HUES6 (cell line): ENCODE data around the gene PDCD10.

ENCODE experiments used
- H3K27ac ChIP-seq: 2 replicates; pipeline ENCODE4 v1.7.0; 2013; ENCODE audit warnings: low read depth, mild to moderate bottlenecking, low read length, inconsistent platforms
- H3K27me3 ChIP-seq: 2 replicates; pipeline ENCODE4 v1.6.1; 2013; ENCODE audit warnings: low read length; ENCODE audit not compliant: control insufficient read depth, insufficient read depth
- H3K36me3 ChIP-seq: 2 replicates; pipeline ENCODE4 v1.6.1; 2013; ENCODE audit warnings: low read length; ENCODE audit not compliant: control insufficient read depth, insufficient read depth
- H3K4me1 ChIP-seq: 2 replicates; pipeline ENCODE4 v1.6.1; 2013; ENCODE audit warnings: low read length; ENCODE audit not compliant: control insufficient read depth, insufficient read depth
- H3K4me3 ChIP-seq: 2 replicates; pipeline ENCODE4 v1.5.1; 2013; ENCODE audit warnings: low read depth, low read length
- H3K9ac ChIP-seq: one replicate; pipeline ENCODE4 v1.6.1; 2013; ENCODE audit warnings: mild to moderate bottlenecking, low read length
- H3K9me3 ChIP-seq: 2 replicates; pipeline ENCODE4 v1.6.1; 2013; ENCODE audit warnings: low read depth, low read length; ENCODE audit not compliant: control insufficient read depth, insufficient read depth

PDCD10 gene

DNA sequence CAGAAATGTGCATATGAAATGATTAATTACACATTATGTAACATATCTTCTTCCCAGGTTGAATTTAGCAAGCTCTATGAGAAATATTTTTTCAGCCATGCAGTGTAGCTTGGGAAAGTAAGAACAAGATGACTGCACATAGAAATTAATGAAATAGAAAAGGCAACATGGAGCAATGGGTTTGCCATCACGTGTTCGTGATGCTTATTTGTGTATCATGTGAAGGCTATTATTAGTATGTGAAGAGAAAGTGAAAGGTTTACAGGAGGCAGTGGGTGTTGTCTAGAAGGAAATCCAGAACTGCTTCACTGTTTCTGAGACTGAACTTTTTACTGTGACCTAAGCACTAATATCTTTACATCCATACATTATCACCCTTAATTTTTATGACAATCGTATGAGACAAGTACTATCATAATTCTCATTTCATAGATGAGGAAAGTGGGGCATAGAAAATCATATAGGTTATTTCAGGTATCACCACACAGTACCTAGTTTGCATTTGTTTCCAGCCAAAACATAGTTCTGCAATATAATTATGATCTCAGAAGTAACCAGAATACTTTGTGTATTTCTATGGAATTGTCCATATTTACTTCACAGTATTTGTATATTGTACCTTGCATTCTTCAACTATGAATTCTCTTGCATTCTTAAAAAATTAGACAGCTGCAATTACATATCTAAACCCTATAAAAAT, 15.7 kb upstream of the PDCD10 start:
- no peaks in the 10 kb centered on the region for H3K27me3 ChIP-seq
- H3K9ac ChIP-seq, result no peak overlapping the region
- H3K4me1 ChIP-seq, result no peaks in the 10 kb centered on the region
- H3K4me3 ChIP-seq, result no peak overlapping the region
- no peaks in the 10 kb centered on the region for H3K36me3 ChIP-seq
- H3K9me3 ChIP-seq, result no peaks in the 10 kb centered on the region
- H3K27ac ChIP-seq, result no peak overlapping the region

DNA sequence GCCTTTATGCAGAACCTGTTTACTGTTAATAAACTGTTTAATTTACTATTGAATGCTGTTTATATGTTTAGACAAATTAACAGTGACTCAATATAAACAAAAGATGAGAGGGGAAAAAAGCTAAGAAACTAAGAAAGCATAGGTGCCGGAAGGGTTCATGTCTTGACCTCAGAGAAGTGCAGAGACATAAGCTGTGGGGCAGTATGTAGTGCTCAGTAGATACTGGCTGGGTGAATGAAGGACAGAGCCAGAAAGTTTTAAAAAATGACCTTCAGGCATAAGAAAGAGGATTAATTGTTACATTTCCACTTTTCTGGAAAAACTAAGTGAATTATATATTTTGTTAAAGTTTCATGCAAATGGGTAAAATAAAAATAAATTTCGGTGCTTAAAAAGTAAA, 15.0 kb upstream of the PDCD10 start:
- H3K9me3 ChIP-seq, result no peaks in the 10 kb centered on the region
- no peak overlapping the region for H3K9ac ChIP-seq
- no peaks in the 10 kb centered on the region for H3K27me3 ChIP-seq
- H3K27ac ChIP-seq, result no peak overlapping the region
- no peaks in the 10 kb centered on the region for H3K4me1 ChIP-seq
- H3K4me3 ChIP-seq, result no peak overlapping the region
- H3K36me3 ChIP-seq, result no peaks in the 10 kb centered on the region

DNA sequence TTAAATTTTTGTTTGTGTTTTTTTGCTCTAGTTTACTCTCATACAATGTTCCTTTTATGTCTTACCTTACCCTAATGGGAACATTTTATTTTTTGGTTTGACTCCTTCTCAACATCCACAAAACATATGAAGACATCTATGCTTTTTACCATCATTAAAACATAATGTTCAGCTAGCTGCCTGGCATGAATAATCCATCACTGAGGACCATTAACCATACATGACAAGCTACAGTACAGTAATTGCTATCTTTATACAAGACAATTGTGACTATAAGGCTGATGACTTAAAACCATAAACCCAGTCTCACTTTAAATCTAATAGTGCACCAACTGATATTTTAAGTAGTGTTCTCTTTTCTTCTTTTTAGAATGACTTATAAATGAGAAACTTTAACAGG, 14.5 kb upstream of the PDCD10 start:
- no peaks in the 10 kb centered on the region for H3K27me3 ChIP-seq
- H3K36me3 ChIP-seq, result no peaks in the 10 kb centered on the region
- no peaks in the 10 kb centered on the region for H3K4me1 ChIP-seq
- H3K9me3 ChIP-seq, result no peaks in the 10 kb centered on the region
- no peak overlapping the region for H3K4me3 ChIP-seq
- H3K27ac ChIP-seq, result no peak overlapping the region
- no peak overlapping the region for H3K9ac ChIP-seq

DNA sequence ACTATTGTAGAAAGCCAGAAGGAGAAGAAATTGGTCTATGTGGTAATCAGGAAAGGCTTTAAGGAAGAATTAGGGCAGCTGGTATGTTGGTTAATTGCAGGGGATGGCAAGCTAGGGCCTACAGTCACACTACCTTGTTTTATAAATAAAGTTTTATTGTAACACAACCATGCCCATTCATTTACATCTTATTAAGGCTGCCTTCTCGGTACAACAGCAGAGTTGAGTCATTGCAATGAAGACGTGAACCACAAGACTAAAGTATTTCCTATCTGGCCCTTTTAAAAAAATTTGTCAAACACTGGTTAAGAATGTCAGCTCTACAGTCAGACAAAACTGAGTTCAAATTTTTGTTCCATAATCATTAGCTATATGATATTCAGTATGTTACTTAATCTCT, 9.1 kb upstream of the PDCD10 start:
- H3K36me3 ChIP-seq, result no peaks in the 10 kb centered on the region
- no peak overlapping the region for H3K27ac ChIP-seq
- H3K27me3 ChIP-seq, result no peaks in the 10 kb centered on the region
- no peak overlapping the region for H3K4me3 ChIP-seq
- no peak overlapping the region for H3K9ac ChIP-seq
- H3K9me3 ChIP-seq, result no peaks in the 10 kb centered on the region
- no peaks in the 10 kb centered on the region for H3K4me1 ChIP-seq

DNA sequence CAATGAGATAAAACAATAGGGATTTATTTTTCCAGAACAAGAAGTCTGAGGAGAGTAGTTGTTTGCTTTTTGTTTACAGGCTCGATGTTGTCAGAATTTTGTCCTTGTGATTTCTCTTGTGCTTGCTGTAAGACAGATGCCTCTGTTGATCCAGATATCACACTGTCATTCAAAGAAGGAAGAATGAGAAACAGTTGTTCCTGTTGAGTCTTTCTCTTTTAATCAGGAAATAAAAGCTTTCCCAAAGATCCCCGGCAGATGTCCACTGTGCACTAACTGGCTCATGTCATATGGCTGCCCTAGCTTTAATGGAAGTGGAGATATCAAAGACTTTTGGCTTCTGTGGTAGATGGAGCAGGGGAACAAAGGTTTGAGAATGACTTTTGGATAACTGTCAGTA, 7.6 kb upstream of the PDCD10 start:
- Histone ChIP-seq H3K4me3 (no peak overlapping the region), H3K27ac (no peak overlapping the region), H3K9me3 (no peaks in the 10 kb centered on the region), H3K36me3 (no peaks in the 10 kb centered on the region), H3K4me1 (no peaks in the 10 kb centered on the region), H3K9ac (no peak overlapping the region), H3K27me3 (no peaks in the 10 kb centered on the region)

DNA sequence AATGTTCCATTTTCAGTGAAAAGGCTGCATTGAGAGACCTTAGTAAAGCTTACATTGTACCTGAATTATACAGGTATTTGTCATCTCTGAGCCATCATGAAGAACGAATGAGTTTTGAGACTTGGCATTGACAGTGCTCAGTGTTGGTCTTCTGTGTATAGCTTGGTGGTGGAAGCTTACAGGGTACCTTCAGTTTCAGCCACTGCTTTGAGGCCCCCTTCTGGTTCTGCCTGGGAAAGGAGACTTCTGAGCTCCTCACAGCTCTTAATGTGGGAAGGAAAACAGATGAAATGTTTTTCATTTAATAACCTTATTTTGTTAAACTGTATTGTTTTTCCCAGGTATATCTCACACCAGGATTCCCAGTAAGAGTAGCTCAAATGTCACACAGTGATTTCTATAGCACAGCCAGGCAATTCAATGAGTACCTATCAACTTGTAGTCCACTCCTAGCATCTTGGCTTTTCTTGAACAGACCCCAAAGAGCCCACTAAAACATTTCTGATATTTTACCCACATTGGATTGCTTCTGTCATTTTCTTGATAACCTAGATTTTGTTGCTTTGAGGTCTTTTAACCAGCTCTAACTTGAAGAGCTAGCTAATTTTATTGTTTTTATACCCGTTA, 6.4 kb upstream of the PDCD10 start:
- Histone ChIP-seq H3K36me3 (no peaks in the 10 kb centered on the region), H3K27ac (no peak overlapping the region), H3K27me3 (no peaks in the 10 kb centered on the region; the same call in 1 of the 2 replicates), H3K4me3 (no peak overlapping the region), H3K4me1 (no peaks in the 10 kb centered on the region), H3K9ac (no peak overlapping the region), H3K9me3 (no peaks in the 10 kb centered on the region)

DNA sequence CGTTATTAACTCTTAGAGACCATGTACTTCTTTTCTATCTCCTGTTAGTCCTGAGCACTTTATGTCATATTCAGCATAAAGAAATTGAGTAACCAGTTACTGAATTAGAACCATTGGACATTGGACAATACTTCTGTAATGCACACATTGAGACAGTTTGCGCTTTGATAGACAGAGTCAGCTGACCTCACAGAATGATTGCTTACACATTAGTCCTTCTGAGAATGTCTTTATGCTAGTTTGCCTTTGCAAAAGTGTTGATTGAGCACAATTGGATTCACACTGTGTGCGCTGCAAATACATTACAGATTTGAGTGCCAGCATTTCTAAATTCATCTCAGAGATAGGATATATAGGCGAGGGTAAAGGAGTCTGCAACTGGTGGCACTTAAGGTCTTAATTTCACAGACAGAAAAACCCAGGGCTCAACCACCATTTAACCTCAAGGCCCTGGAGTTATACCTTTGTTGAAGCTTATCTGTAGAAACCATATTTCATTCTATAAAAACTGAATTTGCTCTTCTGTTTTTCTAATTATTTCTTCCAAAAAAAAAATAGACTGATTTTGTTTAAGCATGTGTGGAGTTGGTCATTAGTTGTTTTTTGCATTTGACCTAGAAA, 4.6 kb upstream of the PDCD10 start:
- Histone ChIP-seq H3K4me1 (no peaks in the 10 kb centered on the region), H3K27me3 (no peaks in the 10 kb centered on the region; the same call in 1 of the 2 replicates), H3K4me3 (no peak overlapping the region), H3K27ac (no peak overlapping the region), H3K9me3 (no peaks in the 10 kb centered on the region), H3K9ac (no peak overlapping the region), H3K36me3 (no peaks in the 10 kb centered on the region)

DNA sequence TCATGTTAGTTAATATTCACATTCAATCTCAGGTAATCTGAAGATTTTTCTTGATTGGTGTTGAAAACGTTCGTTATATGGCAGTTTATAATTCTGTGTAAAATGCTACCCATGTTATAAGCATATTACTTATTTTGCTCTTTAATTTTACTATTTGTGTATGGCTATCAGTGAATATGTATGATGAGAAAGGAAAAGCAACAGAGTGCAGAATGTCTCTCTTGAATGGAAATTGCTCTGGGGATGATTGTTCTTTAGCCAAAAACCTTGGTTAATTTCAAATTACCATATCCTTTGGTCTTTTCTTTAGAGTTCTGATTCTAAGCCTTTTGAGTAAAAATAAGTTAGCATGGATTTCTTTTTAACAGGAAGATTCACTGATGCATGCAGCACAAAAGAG, 3.3 kb upstream of the PDCD10 start:
- Histone ChIP-seq H3K27me3 (no peaks in the 10 kb centered on the region; the same call in 1 of the 2 replicates), H3K9me3 (no peaks in the 10 kb centered on the region), H3K36me3 (no peaks in the 10 kb centered on the region), H3K4me1 (0 out of 2 replicates have a peak, but pooled peaks cover under 1% of the 10 kb centered on the region), H3K27ac (no peak overlapping the region), H3K4me3 (no peak overlapping the region), H3K9ac (no peak overlapping the region)

DNA sequence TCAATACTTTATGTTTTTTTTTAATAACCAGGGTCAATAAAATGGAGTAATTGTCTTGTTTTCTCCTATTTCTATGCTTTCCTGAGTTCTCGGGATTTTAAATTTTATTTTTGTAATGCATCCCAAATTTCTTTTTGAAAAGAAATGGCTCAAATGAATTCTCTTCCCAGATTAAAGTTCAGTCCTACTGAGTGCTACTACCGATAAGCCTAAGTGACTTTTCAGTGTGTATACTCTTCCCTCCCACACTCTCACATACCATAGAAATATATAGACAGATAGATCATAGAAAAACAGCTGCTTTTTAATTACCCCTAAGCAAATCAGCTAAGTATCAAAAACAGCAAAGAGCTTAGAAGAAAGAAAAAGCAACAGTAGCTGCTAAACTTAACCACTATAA, 2.3 kb upstream of the PDCD10 start:
- Histone ChIP-seq H3K9me3 (no peaks in the 10 kb centered on the region), H3K27ac (no peak overlapping the region), H3K4me1 (peaks cover 10% of the 10 kb centered on the region), H3K4me3 (no peak overlapping the region), H3K36me3 (no peaks in the 10 kb centered on the region), H3K27me3 (no peaks in the 10 kb centered on the region; the same call in 1 of the 2 replicates), H3K9ac (no peak overlapping the region)

DNA sequence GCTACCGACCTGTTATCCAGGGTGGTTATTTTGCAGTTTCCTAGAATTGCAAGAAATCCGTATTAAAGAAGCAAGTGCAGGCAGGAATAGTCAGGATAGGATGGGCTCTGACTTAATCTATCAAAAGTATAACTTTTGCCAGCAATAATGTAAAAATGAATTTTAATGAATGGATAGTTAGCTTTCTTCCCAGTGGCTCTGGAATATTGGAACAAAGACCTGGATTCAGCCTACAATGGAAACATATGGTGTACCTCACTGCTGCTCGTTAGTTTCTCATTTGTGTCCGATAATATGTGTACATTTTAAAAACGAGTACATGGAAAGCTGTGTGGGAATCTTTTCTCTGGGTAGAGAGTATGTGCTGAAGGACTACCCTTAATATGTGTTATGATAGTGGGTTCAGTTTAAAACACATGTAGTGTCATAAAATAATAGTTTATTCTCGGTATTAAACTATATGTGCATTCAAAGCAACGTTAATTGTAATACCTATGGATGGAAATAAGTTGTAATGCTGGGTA, 1.6 kb upstream of the PDCD10 start:
- Histone ChIP-seq H3K27me3 (no peaks in the 10 kb centered on the region; the same call in 1 of the 2 replicates), H3K4me1 (peaks cover 16% of the 10 kb centered on the region), H3K9ac (no peak overlapping the region), H3K9me3 (no peaks in the 10 kb centered on the region), H3K4me3 (peak overlapping the region; percentile 81), H3K27ac (no peak overlapping the region), H3K36me3 (no peaks in the 10 kb centered on the region)
